Transverse colon (tissue), 4 donors: ENCODE data around the gene MAMDC2. TPM values are rescaled to one million over a fixed set of nuclear protein-coding genes. Genes with fewer than 3 reads are reported as not detected.

Experiments
- DNase-seq: peaks from one replicate; pipeline ENCODE4 v3.0.0-alpha.2; 2019
- H3K27ac ChIP-seq, 4 donors: fragments of 200-600 bp; sonication (generic); 2 replicates each; pipeline ENCODE4 v1.5.1; 2016 to 2018; ENCODE audit warnings: inconsistent platforms in 4 of 4
- H3K27me3 ChIP-seq: fragments of 200-600 bp; sonication (generic); 2 replicates; pipeline ENCODE4 v1.5.1; 2017; ENCODE audit warnings: inconsistent platforms
- H3K36me3 ChIP-seq, 4 donors: fragments of 200-600 bp; sonication (generic); 2 replicates each; pipeline ENCODE4 v1.5.1; 2017 to 2019; ENCODE audit warnings: inconsistent platforms in 4 of 4
- H3K4me1 ChIP-seq, 4 donors: fragments of 200-600 bp; sonication (generic); 2 replicates each; pipeline ENCODE4 v1.5.1; 2017 to 2020; ENCODE audit warnings: inconsistent platforms in 4 of 4
- H3K4me3 ChIP-seq, 4 donors: fragments of 200-600 bp; sonication (generic); 1 replicate in 1 of 4; 2 replicates in 3 of 4; pipeline versions ENCODE4 v1.5.1 to v1.6.1; 2017 to 2019; ENCODE audit warnings: inconsistent platforms in 4 of 4
- H3K9me3 ChIP-seq, 2 donors: fragments of 200-600 bp; sonication (generic); 2 replicates each; pipeline ENCODE4 v1.5.1; 2017 to 2019; ENCODE audit warnings: inconsistent platforms in 2 of 2
- EP300 ChIP-seq: sonication (generic); formaldehyde crosslinking; IDR thresholded peaks from one replicate; pipeline ENCODE4 v1.6.1; 2017; ENCODE audit warnings: antibody characterized with exemption, low read depth
- POLR2A ChIP-seq: fragments of 450-650 bp; IDR thresholded peaks from one replicate; pipeline ENCODE4 v1.6.1; 2016; ENCODE audit warnings: antibody characterized with exemption, mild to moderate bottlenecking, moderate library complexity
- POLR2AphosphoS5 ChIP-seq, 3 donors: sonication (generic); formaldehyde crosslinking; IDR thresholded peaks; one replicate each; pipeline ENCODE4 v1.6.1; 2016; ENCODE audit warnings: antibody characterized with exemption in 3 of 3
- WGBS, 2 donors: methylation state at CpG; one replicate each; pipeline ENCODE4 v1.1.5; 2018; ENCODE audit warnings: low coverage in 1 of 2; 5-methylcytosine and 5-hydroxymethylcytosine counted together
- in situ Hi-C, 4 donors: fragments of 200-750 bp; cut with MboI; loops; one replicate each; pipeline versions ENCODE4 v1.15.0 to v1.15.1; 2017; ENCODE audit warnings: low sequenced_read_pairs in 3 of 4, low pct_ligation_motif_present in 1 of 4, low pct_unique_long_range_greater_than_20kb in 1 of 4
- intact Hi-C: fragments of 100-400 bp; cut with DNase I; formaldehyde crosslinking; loops from one replicate; pipeline ENCODE4 v1.15.1; 2023; ENCODE audit warnings: low total_unique reads
- total RNA-seq, 4 donors: library from RNA; depleted of rRNA; stranded (reverse); fragments of >200 nt; gene quantifications; one replicate each; pipeline ENCODE4 v1.1.0, GENCODE V29; 2016
- TF ChIP-seq, protein P1 (sequence below), 5 experiments: fragments of 200-600 bp in 3 of 5; fragments of 450-650 bp in 2 of 5; sonication (generic) in 3 of 5; IDR thresholded peaks; 1 replicate in 2 of 5; 2 replicates in 3 of 5; pipeline ENCODE4 v1.5.1; 2016 to 2017; ENCODE audit warnings: antibody characterized with exemption in 5 of 5, inconsistent platforms in 3 of 5, mild to moderate bottlenecking in 2 of 5, moderate library complexity in 1 of 5

The MAMDC2 gene
- total RNA-seq, 4 donors from 2014 or later, result 7.4 to 40.5 (median 28.9) TPM

GRCh38 chr9:70250221-70250620 lies 206.6 kb downstream of the MAMDC2 start:
- in situ Hi-C loops (no loop called here), intact Hi-C loops (loop anchor here (10.0 kb wide), 1 partner anchor 135 kb away; no protein-coding TSS in a partner anchor)
- TF ChIP-seq EP300 (no peak), POLR2AphosphoS5 (IDR thresholded peaks at IDR 0.05) (no peak)
- Histone ChIP-seq H3K9me3 (no peaks in the 10 kb centered on the region), H3K27ac (no peak overlapping the region), H3K4me1 (peaks cover 0 to 5% (median 0%) of the 10 kb centered on the region in 4 donors), H3K36me3 (no peaks in the 10 kb centered on the region), H3K4me3 (no peak overlapping the region), H3K27me3 (no peaks in the 10 kb centered on the region)
- 89 to 92% methylated on average over 1 of the region's 1 CpG for WGBS, 2 donors
- DNase-seq, result no peak

GRCh38 chr9:70255486-70255885 lies 211.8 kb downstream of the MAMDC2 start:
- no peaks in the 10 kb centered on the region for H3K36me3 ChIP-seq
- H3K9me3 ChIP-seq, result no peaks in the 10 kb centered on the region
- peak overlapping the region in 1 of 4 donors; percentile 85 for H3K4me3 ChIP-seq
- in situ Hi-C loops, result no loop called here
- no peaks in the 10 kb centered on the region for H3K27me3 ChIP-seq
- peak overlapping the region in 3 of 4 donors; percentile 96 to 99 (median 97) for H3K27ac ChIP-seq
- TF ChIP-seq POLR2AphosphoS5 (IDR thresholded peaks at IDR 0.05) (no peak), POLR2A (no peak), EP300 (no peak)
- TF ChIP-seq, protein P1, sequence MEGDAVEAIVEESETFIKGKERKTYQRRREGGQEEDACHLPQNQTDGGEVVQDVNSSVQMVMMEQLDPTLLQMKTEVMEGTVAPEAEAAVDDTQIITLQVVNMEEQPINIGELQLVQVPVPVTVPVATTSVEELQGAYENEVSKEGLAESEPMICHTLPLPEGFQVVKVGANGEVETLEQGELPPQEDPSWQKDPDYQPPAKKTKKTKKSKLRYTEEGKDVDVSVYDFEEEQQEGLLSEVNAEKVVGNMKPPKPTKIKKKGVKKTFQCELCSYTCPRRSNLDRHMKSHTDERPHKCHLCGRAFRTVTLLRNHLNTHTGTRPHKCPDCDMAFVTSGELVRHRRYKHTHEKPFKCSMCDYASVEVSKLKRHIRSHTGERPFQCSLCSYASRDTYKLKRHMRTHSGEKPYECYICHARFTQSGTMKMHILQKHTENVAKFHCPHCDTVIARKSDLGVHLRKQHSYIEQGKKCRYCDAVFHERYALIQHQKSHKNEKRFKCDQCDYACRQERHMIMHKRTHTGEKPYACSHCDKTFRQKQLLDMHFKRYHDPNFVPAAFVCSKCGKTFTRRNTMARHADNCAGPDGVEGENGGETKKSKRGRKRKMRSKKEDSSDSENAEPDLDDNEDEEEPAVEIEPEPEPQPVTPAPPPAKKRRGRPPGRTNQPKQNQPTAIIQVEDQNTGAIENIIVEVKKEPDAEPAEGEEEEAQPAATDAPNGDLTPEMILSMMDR (IDR thresholded peaks at IDR 0.05), result no peak
- intact Hi-C loops, result loop anchor here (10.0 kb wide), 1 partner anchor 141 kb away; no protein-coding TSS in a partner anchor
- peaks cover 8 to 42% (median 33%) of the 10 kb centered on the region in 4 donors for H3K4me1 ChIP-seq
- DNase-seq, result no peak

GRCh38 chr9:70256123-70256551 lies 212.5 kb downstream of the MAMDC2 start:
- H3K36me3 ChIP-seq, result no peaks in the 10 kb centered on the region
- in situ Hi-C loops, result no loop called here
- no peaks in the 10 kb centered on the region for H3K9me3 ChIP-seq
- H3K27ac ChIP-seq, result peak overlapping the region; percentile 96 to 99 (median 96)
- 44 to 58% methylated on average over 3 to 7 of the region's 7 CpGs for WGBS, 2 donors
- TF ChIP-seq, protein P1 (IDR thresholded peaks at IDR 0.05), result no peak
- no peak for TF ChIP-seq POLR2A
- no peak for TF ChIP-seq EP300
- TF ChIP-seq POLR2AphosphoS5 (IDR thresholded peaks at IDR 0.05), result no peak
- no peaks in the 10 kb centered on the region for H3K27me3 ChIP-seq
- peaks cover 9 to 49% (median 39%) of the 10 kb centered on the region in 4 donors for H3K4me1 ChIP-seq
- intact Hi-C loops, result loop anchor here (10.0 kb wide), 1 partner anchor 141 kb away; no protein-coding TSS in a partner anchor
- peak overlapping the region in 2 of 4 donors; percentile 10 to 85 for H3K4me3 ChIP-seq
- DNase-seq, result no peak

DNA sequence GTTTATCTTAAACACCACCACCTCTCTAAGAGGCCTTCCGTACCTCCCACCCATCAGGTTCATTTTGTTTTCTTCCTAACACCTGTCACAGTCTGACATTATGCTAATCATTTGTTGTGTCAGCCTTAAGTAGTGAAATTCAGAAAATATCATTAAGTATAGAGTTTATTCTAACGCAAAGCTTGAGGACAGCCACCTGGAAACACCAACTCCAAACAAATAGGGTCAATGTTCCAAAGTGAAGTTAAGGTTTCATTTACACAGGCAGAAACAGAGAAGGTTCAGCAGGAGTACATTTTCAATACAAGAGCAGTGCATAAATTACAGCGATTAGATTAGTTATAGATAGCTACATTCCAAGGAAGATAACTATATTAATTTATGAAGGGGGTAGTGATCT lies 213.9 kb downstream of the MAMDC2 start:
- intact Hi-C loops (loop anchor here (10.0 kb wide), 1 partner anchor 143 kb away; no protein-coding TSS in a partner anchor), in situ Hi-C loops (no loop called here)
- DNase-seq, result no peak
- Histone ChIP-seq H3K9me3 (no peaks in the 10 kb centered on the region), H3K4me1 (peaks cover 11 to 62% (median 49%) of the 10 kb centered on the region in 4 donors), H3K4me3 (peak overlapping the region in 3 of 4 donors; percentile 72 to 85 (median 82)), H3K27ac (peak overlapping the region; percentile 96 to 99 (median 96)), H3K36me3 (no peaks in the 10 kb centered on the region), H3K27me3 (no peaks in the 10 kb centered on the region)
- TF ChIP-seq POLR2AphosphoS5 (IDR thresholded peaks at IDR 0.05), result no peak
- TF ChIP-seq, protein P1 (IDR thresholded peaks at IDR 0.05), result no peak
- no peak for TF ChIP-seq EP300
- TF ChIP-seq POLR2A, result no peak
- 52 to 64% methylated on average over 3 of the region's 3 CpGs for WGBS, 2 donors
